Pancreas (tissue), 10 donors: ENCODE data around the gene EXOC4. TPM values are rescaled to one million over a fixed set of nuclear protein-coding genes. Genes with fewer than 3 reads are reported as not detected.

Source experiments
- ATAC-seq, 4 donors: fragments of 200-7000 bp; cut with Tn5 transposase; one replicate each; pipeline versions ENCODE4 v1.8.0 to v1.9.1; 2020; ENCODE audit warnings: mild to moderate bottlenecking in 4 of 4, moderate library complexity in 4 of 4
- DNase-seq, 6 donors: peaks; one replicate each; pipeline ENCODE4 v3.0.0-alpha.2; 2020
- FAIRE-seq: peaks from 2 replicates; lab custom pipeline; 2012; peaks lifted over from hg19 to GRCh38; lab: Jason Lieb, UNC
- H3K27ac ChIP-seq, 4 donors: fragments of 200-600 bp; sonication (generic); 1 replicate in 3 of 4; 2 replicates in 1 of 4; pipeline versions ENCODE4 v1.5.0 to v1.8.0; 2020
- H3K27me3 ChIP-seq, 4 donors: fragments of 200-600 bp; one replicate each; pipeline ENCODE4 v1.8.0; 2021
- H3K36me3 ChIP-seq, 3 donors: fragments of 200-600 bp; sonication (generic) in 1 of 3; one replicate each; pipeline versions ENCODE4 v1.5.0 to v1.8.0; 2020 to 2021
- H3K4me1 ChIP-seq, 3 donors: fragments of 200-600 bp; one replicate each; pipeline ENCODE4 v1.8.0; 2021
- H3K4me3 ChIP-seq, 4 donors: fragments of 200-600 bp; sonication (generic) in 2 of 4; one replicate each; pipeline versions ENCODE4 v1.5.0 to v1.8.0; 2020 to 2021
- H3K9me3 ChIP-seq, 4 donors: fragments of 200-600 bp; one replicate each; pipeline ENCODE4 v1.8.0; 2021
- WGBS, 2 donors: extraction: QIAGEN DNeasy Blood & Tissue Kit; methylation state at CpG; one replicate each; pipeline ENCODE4 v1.1.7; 2013; 5-methylcytosine and 5-hydroxymethylcytosine counted together
- intact Hi-C, 3 donors: fragments of 100-400 bp; cut with DNase I; formaldehyde crosslinking; loops; one replicate each; pipeline versions ENCODE4 v1.11.1 to v1.14.2; 2022
- polyA plus RNA-seq, 2 donors: library from polyadenylated mRNA; stranded (reverse); fragments of 200-250 nt; gene quantifications; one replicate each; pipeline ENCODE4 v1.2.3, GENCODE V29; 2013
- total RNA-seq, 6 donors: library from RNA; stranded (reverse); fragmentation: NEBNext Ultra II Directional in 4 of 6; extraction: Animal tissue kit (Norgen Biotek cat#: 25700) in 4 of 6; gene quantifications; one replicate each; pipeline versions ENCODE4 v1.2.1 to v1.2.4, GENCODE V29; 2021 to 2023
- TF ChIP-seq, protein P1 (sequence below), 4 donors: fragments of 200-600 bp; sonication (generic) in 3 of 4; IDR thresholded peaks; one replicate each; pipeline versions ENCODE4 v1.5.0 to v1.8.0; 2021; ENCODE audit warnings: antibody characterized with exemption in 4 of 4
- donor health status: healthy with polysubstance abuse.
- donor health status: DM: no; HTN: no; CAD: no; lungs with moderate emphysema.
- donor health status: DM: no; HTN: no; CAD: no.
- donor health status: control.
- donor health status: control.
- donor health status: Bipolar disorder and iron deficiency.
- donor health status: DM: yes; HTN: yes; CAD: no.
- donor health status: DM: no; HTN: no; CAD: no.
- donor health status: DM: no; HTN: no; CAD: no.
- donor health status: DM: yes; HTN: yes; CAD: no.

The EXOC4 gene
- total and polyA plus RNA-seq, 8 donors: 13.4 to 81.2 (median 53.8) TPM

DNA sequence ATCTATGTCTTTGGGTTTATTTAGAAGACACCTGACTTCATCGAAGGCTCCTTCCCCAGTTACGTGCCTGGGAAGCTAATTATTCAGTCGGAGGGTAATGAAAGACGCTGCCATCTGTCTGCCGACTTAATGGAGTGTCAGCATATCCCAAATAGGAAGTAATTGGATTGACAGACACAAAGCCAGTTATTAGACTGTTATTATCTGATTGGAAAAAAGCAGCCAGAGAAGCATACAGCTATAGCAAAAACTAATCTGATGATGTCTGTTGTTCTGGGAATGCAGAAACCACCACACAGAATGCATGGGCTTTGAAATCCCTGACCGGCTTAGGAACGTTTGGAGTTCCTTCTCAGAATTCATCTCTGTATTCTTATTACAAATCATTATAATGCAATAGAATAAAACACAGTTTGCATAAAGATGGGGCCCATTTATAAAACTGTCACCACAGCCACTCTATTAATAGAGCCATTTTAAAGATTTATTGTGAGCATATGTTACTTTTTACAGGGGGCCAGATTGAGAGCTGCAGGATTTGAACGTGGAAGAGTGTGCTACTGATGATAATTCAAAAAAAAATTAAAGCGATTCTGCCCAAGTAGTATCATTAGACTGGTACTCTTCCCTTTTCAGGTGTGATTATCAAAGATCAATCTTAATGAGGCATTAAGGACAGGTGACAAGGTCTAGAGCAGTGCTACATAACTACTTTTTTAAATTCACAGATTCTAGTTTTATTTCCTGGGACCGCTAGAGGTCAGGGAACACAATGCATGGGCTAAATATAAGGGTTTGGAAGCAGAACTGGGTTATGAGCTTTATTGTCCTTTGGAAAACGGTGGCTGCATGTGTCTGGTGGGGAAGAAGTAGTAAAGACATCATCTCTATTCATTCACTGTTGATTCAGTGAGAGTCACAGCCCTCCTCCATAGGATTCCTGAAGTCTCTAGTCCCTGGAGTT is 544.2 kb downstream of the EXOC4 start:
- Histone ChIP-seq H3K27me3 (no peaks in the 10 kb centered on the region), H3K4me1 (no peaks in the 10 kb centered on the region), H3K9me3 (no peaks in the 10 kb centered on the region), H3K27ac (no peak overlapping the region), H3K36me3 (no peaks in the 10 kb centered on the region), H3K4me3 (no peak overlapping the region)
- WGBS, 2 donors: 93% methylated on average over 11 of the region's 11 CpGs
- TF ChIP-seq, protein P1, sequence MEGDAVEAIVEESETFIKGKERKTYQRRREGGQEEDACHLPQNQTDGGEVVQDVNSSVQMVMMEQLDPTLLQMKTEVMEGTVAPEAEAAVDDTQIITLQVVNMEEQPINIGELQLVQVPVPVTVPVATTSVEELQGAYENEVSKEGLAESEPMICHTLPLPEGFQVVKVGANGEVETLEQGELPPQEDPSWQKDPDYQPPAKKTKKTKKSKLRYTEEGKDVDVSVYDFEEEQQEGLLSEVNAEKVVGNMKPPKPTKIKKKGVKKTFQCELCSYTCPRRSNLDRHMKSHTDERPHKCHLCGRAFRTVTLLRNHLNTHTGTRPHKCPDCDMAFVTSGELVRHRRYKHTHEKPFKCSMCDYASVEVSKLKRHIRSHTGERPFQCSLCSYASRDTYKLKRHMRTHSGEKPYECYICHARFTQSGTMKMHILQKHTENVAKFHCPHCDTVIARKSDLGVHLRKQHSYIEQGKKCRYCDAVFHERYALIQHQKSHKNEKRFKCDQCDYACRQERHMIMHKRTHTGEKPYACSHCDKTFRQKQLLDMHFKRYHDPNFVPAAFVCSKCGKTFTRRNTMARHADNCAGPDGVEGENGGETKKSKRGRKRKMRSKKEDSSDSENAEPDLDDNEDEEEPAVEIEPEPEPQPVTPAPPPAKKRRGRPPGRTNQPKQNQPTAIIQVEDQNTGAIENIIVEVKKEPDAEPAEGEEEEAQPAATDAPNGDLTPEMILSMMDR (IDR thresholded peaks at IDR 0.05): no peak
- FAIRE-seq: no peak
- no peak for DNase-seq
- intact Hi-C loops: no loop called here
- ATAC-seq: no peak

DNA sequence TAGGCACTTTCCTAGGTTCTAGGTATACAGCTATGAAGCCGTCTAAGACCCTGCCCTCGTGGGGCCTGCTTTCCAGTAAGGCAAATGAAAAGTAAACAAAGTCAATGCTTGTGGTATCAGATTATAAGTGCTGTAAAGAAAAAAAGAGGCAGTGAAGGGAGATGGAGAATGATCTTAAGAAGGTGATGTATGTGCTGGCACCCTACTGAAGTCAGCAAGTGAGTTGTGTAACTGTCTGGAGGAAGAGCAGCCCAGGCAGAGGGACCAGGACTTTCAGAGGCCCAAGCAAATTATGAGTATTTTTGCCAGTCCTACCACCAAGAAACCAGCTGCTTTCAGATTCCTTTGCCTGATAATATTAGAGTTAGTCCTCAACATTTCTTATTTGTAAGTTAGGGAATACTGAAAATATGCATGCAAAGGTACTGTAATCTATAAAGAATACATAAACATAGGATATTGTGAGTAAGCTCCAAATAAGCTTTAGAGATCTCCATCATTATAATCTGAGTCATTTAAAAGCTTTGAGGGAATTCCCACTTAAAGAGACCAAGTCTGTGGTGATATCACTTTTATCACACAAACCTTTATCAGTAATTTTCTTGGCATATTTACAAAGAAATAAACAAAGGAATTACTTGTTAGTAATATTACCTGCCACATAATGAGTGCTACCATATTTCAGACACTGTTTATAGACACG is 545.1 kb downstream of the EXOC4 start:
- H3K27ac ChIP-seq: no peak overlapping the region
- ATAC-seq: no peak
- TF ChIP-seq, protein P1 (IDR thresholded peaks at IDR 0.05): no peak
- no peak for FAIRE-seq
- H3K9me3 ChIP-seq: no peaks in the 10 kb centered on the region
- no peaks in the 10 kb centered on the region for H3K36me3 ChIP-seq
- no peak for DNase-seq
- 73 to 82% methylated on average over 3 of the region's 3 CpGs for WGBS, 2 donors
- H3K27me3 ChIP-seq: no peaks in the 10 kb centered on the region
- no peaks in the 10 kb centered on the region for H3K4me1 ChIP-seq
- intact Hi-C loops: no loop called here
- no peak overlapping the region for H3K4me3 ChIP-seq

DNA sequence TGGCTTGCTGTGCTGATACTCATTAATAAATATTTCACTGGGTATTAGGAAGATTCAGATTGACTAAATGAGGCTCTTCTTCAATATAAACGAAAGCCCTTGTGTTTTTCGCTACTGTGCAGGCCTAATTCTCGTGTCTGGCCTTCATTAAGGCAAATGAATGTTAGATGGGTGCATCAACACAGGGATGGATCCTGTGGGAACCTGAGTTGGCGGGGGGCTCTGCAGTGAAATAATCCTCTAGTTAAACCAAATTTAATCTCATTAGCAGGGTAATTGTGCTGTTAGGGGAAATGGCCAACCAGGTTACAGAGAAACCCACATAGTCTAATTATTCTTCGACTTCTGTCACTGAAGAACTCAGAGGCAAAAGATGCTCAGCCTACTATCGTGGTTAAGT is 548.5 kb downstream of the EXOC4 start:
- Histone ChIP-seq H3K4me1 (no peaks in the 10 kb centered on the region), H3K4me3 (no peak overlapping the region), H3K27ac (no peak overlapping the region), H3K36me3 (no peaks in the 10 kb centered on the region), H3K9me3 (no peaks in the 10 kb centered on the region), H3K27me3 (no peaks in the 10 kb centered on the region)
- DNase-seq: no peak
- ATAC-seq: no peak
- intact Hi-C loops: no loop called here
- WGBS, 2 donors: 83 to 88% methylated on average over 6 of the region's 6 CpGs
- TF ChIP-seq, protein P1 (IDR thresholded peaks at IDR 0.05): no peak
- FAIRE-seq: no peak

DNA sequence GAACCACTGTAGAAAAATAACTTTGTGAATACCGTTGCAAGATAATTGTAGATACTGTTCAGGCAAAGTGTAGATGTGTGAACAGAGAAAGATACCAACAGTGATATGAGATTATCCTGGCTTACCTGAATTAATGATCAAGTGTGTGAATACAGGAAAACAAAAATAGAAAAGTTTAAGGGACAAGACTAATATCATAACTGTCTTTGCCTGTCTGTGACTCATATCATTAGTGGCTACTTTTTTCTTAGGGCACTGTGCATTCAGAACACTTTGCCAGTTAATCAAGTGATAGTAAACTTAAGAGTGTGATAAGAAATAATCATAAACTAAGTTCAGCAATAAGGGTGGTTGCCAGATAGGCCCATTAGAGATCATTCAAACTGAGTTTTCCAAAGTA is 551.2 kb downstream of the EXOC4 start:
- intact Hi-C loops: no loop called here
- Histone ChIP-seq H3K4me1 (no peaks in the 10 kb centered on the region), H3K9me3 (no peaks in the 10 kb centered on the region), H3K27ac (no peak overlapping the region), H3K36me3 (no peaks in the 10 kb centered on the region), H3K27me3 (no peaks in the 10 kb centered on the region), H3K4me3 (no peak overlapping the region)
- TF ChIP-seq, protein P1 (IDR thresholded peaks at IDR 0.05): no peak
- no peak for FAIRE-seq
- no peak for DNase-seq
- ATAC-seq: no peak
- WGBS, 2 donors: 65 to 68% methylated on average over 1 of the region's 1 CpG
